HepG2 (cell line): ENCODE measurements around the gene AFF2. TPM values are rescaled to one million over a fixed set of nuclear protein-coding genes. Genes with fewer than 3 reads are reported as not detected.

Source experiments
- ATAC-seq: fragments of 200-7000 bp; cut with Tn5 transposase; 3 replicates; pipeline ENCODE4 v1.9.1; 2020; ENCODE audit warnings: mild to moderate bottlenecking, moderate library complexity
- BruUV-seq: library from RNA; stranded (reverse); fragments of 400-500 nt; replicated peaks from 2 replicates; lab custom pipeline; 2021; lab: Mats Ljungman, UMichigan
- CTCF ChIA-PET: fragments of 300-600 bp; formaldehyde crosslinking; extraction: SDS; loops from one replicate; lab custom pipeline; 2021; ENCODE audit warnings: low total read pairs, inconsistent platforms, low intra/inter-chr PET ratio; lab: Yijun Ruan, JAX
- POLR2A ChIA-PET: fragments of 350-600 bp; sonication (Branson Sonifier 250); formaldehyde crosslinking; loops from one replicate; lab custom pipeline; 2020; ENCODE audit warnings: antibody characterized with exemption, inconsistent platforms; lab: Yijun Ruan, JAX
- DNase-seq: peaks from one replicate; pipeline ENCODE4 v3.0.0-alpha.2; 2015; ENCODE audit warnings: low spot score
- FAIRE-seq: peaks from 3 replicates; lab custom pipeline; 2011; peaks lifted over from hg19 to GRCh38; lab: Jason Lieb, UNC
- H2AFZ ChIP-seq: one replicate; pipeline ENCODE4 v1.6.1; 2011; ENCODE audit warnings: low read length, inconsistent platforms
- H3K27ac ChIP-seq: fragments of 300-600 bp; 3 replicates; pipeline ENCODE4 v1.8.0; 2011; ENCODE audit warnings: mixed run types, mild to moderate bottlenecking, mixed read lengths, low read length, inconsistent platforms; ENCODE audit not compliant: insufficient read depth; ENCODE audit errors: extremely low read length
- H3K27me3 ChIP-seq, 2 experiments: fragments of 200-600 bp in 1 of 2; 2 replicates in 1 of 2; 3 replicates in 1 of 2; pipeline versions ENCODE4 v1.6.0 to v1.8.0; 2011; ENCODE audit warnings: low read length in 2 of 2, mild to moderate bottlenecking in 2 of 2, moderate library complexity in 2 of 2, inconsistent platforms in 1 of 2; ENCODE audit not compliant: insufficient read depth in 2 of 2, control insufficient read depth in 1 of 2
- H3K36me3 ChIP-seq, 2 experiments: fragments of 200-600 bp in 1 of 2; replicated peaks in 1 of 2; 2 replicates in 1 of 2; 3 replicates in 1 of 2; pipeline versions ENCODE4 v1.5.1 to v1.8.0; 2011; ENCODE audit warnings: low read length in 2 of 2, inconsistent platforms in 1 of 2; ENCODE audit not compliant: insufficient read depth in 2 of 2, control insufficient read depth in 1 of 2
- H3K4me1 ChIP-seq: 2 replicates; pipeline ENCODE4 v1.5.1; 2012; ENCODE audit warnings: low read length, inconsistent platforms; ENCODE audit not compliant: insufficient read depth
- H3K4me2 ChIP-seq: 2 replicates; pipeline ENCODE4 v1.6.0; 2011; ENCODE audit warnings: low read depth, low read length, inconsistent platforms
- H3K4me3 ChIP-seq, 3 experiments: fragments of 200-600 bp in 1 of 3; sonication (generic), shearing (Covaris generic) in 1 of 3; replicated peaks in 1 of 3; 2 replicates each; pipeline ENCODE4 v1.5.1; 2011 to 2016; ENCODE audit warnings: low read length in 3 of 3, inconsistent platforms in 2 of 3, low read depth in 2 of 3, mild to moderate bottlenecking in 2 of 3, control low read depth in 1 of 3, mixed read lengths in 1 of 3; ENCODE audit not compliant: insufficient read depth in 1 of 3
- H3K79me2 ChIP-seq: one replicate; pipeline ENCODE4 v1.6.1; 2011; ENCODE audit warnings: low read length, inconsistent platforms; ENCODE audit not compliant: insufficient read depth
- H3K9ac ChIP-seq: 2 replicates; pipeline ENCODE4 v1.6.0; 2011; ENCODE audit warnings: mild to moderate bottlenecking, low read depth, low read length, inconsistent platforms; ENCODE audit not compliant: insufficient read depth
- H3K9me3 ChIP-seq: 2 replicates; pipeline ENCODE4 v1.5.1; 2012; ENCODE audit warnings: mild to moderate bottlenecking, low read length
- H4K20me1 ChIP-seq: 2 replicates; pipeline ENCODE4 v1.6.0; 2011; ENCODE audit warnings: inconsistent platforms, mild to moderate bottlenecking, low read length, moderate library complexity; ENCODE audit not compliant: insufficient read depth
- AGO2 ChIP-seq: fragments of 200-400 bp; formaldehyde crosslinking; optimal IDR thresholded peaks from 2 replicates; pipeline ENCODE3; 2017; ENCODE audit warnings: mild to moderate bottlenecking, low read depth, low read length, moderate library complexity
- CREM ChIP-seq, 2 experiments: sonication (generic) in 1 of 2; formaldehyde crosslinking in 1 of 2; IDR thresholded peaks; 2 replicates each; pipeline versions ENCODE4 v1.4.0 to v1.6.1; 2016 to 2020; ENCODE audit warnings: antibody characterized with exemption in 1 of 2, mild to moderate bottlenecking in 1 of 2, missing genetic modification reagents in 1 of 2
- HHEX ChIP-seq: IDR thresholded peaks from 2 replicates; pipeline ENCODE4 v1.6.1; 2016; ENCODE audit warnings: control low read depth
- ISX ChIP-seq: sonication (generic); formaldehyde crosslinking; conservative IDR thresholded peaks from 2 replicates; pipeline ENCODE4 v1.5.0; 2020; ENCODE audit warnings: missing genetic modification reagents
- MYPOP ChIP-seq: sonication (generic); formaldehyde crosslinking; IDR thresholded peaks from 2 replicates; pipeline ENCODE4 v1.8.1; 2023; ENCODE audit warnings: mild to moderate bottlenecking, moderate library complexity, missing genetic modification reagents
- NFE2L1 ChIP-seq: sonication (generic); formaldehyde crosslinking; IDR thresholded peaks from 2 replicates; pipeline ENCODE4 v1.4.0; 2020; ENCODE audit warnings: missing genetic modification reagents, mild to moderate bottlenecking, borderline replicate concordance
- PAWR ChIP-seq: sonication (generic); formaldehyde crosslinking; IDR thresholded peaks from 2 replicates; pipeline ENCODE4 v1.4.0; 2020; ENCODE audit warnings: missing genetic modification reagents, mild to moderate bottlenecking, borderline replicate concordance
- RAD21 ChIP-seq: fragments of 450-650 bp; formaldehyde crosslinking; IDR thresholded peaks from 2 replicates; pipeline ENCODE4 v1.5.0; 2020; ENCODE audit warnings: mild to moderate bottlenecking
- RBM22 ChIP-seq: fragments of 200-400 bp; formaldehyde crosslinking; optimal IDR thresholded peaks from 2 replicates; pipeline ENCODE3; 2017; ENCODE audit warnings: mild to moderate bottlenecking, low read length, moderate library complexity
- SETDB1 ChIP-seq: sonication (generic); formaldehyde crosslinking; IDR thresholded peaks from 2 replicates; pipeline ENCODE4 v1.5.1; 2020; ENCODE audit warnings: missing genetic modification reagents, mild to moderate bottlenecking, borderline replicate concordance
- SKI ChIP-seq: fragments of 450-650 bp; IDR thresholded peaks from one replicate; pipeline ENCODE4 v1.6.1; 2018; ENCODE audit warnings: mild to moderate bottlenecking; ENCODE audit not compliant: partially characterized antibody
- ZBTB3 ChIP-seq: sonication (generic); formaldehyde crosslinking; IDR thresholded peaks from 2 replicates; pipeline ENCODE4 v1.4.0; 2020; ENCODE audit warnings: low read depth, mild to moderate bottlenecking, moderate library complexity, missing genetic modification reagents, borderline replicate concordance
- ZBTB49 ChIP-seq: sonication (generic); formaldehyde crosslinking; IDR thresholded peaks from 2 replicates; pipeline ENCODE4 v1.4.0; 2020; ENCODE audit warnings: missing genetic modification reagents, borderline replicate concordance
- ZFP82 ChIP-seq: sonication (generic); formaldehyde crosslinking; IDR thresholded peaks from 2 replicates; pipeline ENCODE4 v1.5.1; 2020; ENCODE audit warnings: mild to moderate bottlenecking, missing genetic modification reagents, borderline replicate concordance
- ZNF350 ChIP-seq: sonication (generic); formaldehyde crosslinking; IDR thresholded peaks from 2 replicates; pipeline ENCODE4 v1.4.0; 2020; ENCODE audit warnings: mild to moderate bottlenecking, low read depth, missing genetic modification reagents, borderline replicate concordance
- WGBS: methylation state at CpG from one replicate; pipeline ENCODE4 v1.1.6; 2017; ENCODE audit warnings: low lambda C conversion rate; 5-methylcytosine and 5-hydroxymethylcytosine counted together
- in situ Hi-C: cut with HindIII; loops from 2 replicates; pipeline ENCODE4 v1.10.0; 2017; ENCODE audit warnings: low pct_unique_long_range_greater_than_20kb; ENCODE audit not compliant: extremely low pct_ligation_motif_present
- intact Hi-C: fragments of 100-400 bp; cut with micrococcal nuclease; formaldehyde crosslinking; loops from one replicate; pipeline ENCODE4 v1.10.0; 2022; ENCODE audit not compliant: unreplicated experiment
- polyA plus RNA-seq, 8 experiments: library from polyadenylated mRNA; depleted of rRNA in 3 of 8; stranded (reverse) in 7 of 8; unstranded in 1 of 8; fragments of >200 nt; fragmentation: Illumina TruSeq in 4 of 8; extraction: Trizol in 4 of 8; gene quantifications; 2 replicates each; pipeline versions ENCODE4 v1.2.1 to v1.2.3, GENCODE V29; 2011 to 2016; ENCODE audit warnings: low read depth in 4 of 8, missing spikeins in 1 of 8, mixed read lengths in 1 of 8; ENCODE audit not compliant: insufficient read depth in 1 of 8
- total RNA-seq, 5 experiments: library from RNA; depleted of rRNA; stranded (reverse); fragments of >200 nt; fragmentation: Illumina TruSeq; extraction: Trizol; gene quantifications; 2 replicates each; pipeline ENCODE4 v1.2.3, GENCODE V29; 2016; ENCODE audit warnings: low read depth in 1 of 5
- TF ChIP-seq, protein P1 (sequence below): IDR thresholded peaks from 2 replicates; pipeline ENCODE4 v1.6.1; 2016

AFF2 gene
- total and polyA plus RNA-seq, 2 of the 13 experiments (the other 11 are each of a cell fraction or from before 2014, with no cell fraction given), result not detected

- Histone ChIP-seq H4K20me1 (no peaks in the 10 kb centered on the region), H3K4me1 (no peaks in the 10 kb centered on the region), H3K9me3 (no peaks in the 10 kb centered on the region), H3K4me3 (no peak overlapping the region), H3K9ac (no peak overlapping the region), H3K79me2 (no peaks in the 10 kb centered on the region), H3K27ac (no peak overlapping the region), H3K4me2 (no peak overlapping the region), H2AFZ (no peak overlapping the region), H3K27me3 (no peaks in the 10 kb centered on the region), H3K36me3 (no peaks in the 10 kb centered on the region)
- in situ Hi-C loops (no loop called here), intact Hi-C loops (no loop called here)
- ChIA-PET POLR2A (no interaction called here), CTCF (no interaction called here)
- BruUV-seq, result no TSS peak
- DNase-seq (no peak), FAIRE-seq (no peak), ATAC-seq (no peak)
- 0% methylated on average over 2 of the region's 2 CpGs for WGBS
- TF ChIP-seq RBM22 (no peak), MYPOP (CRISPR knock-in tag) (no peak), ZNF350 (CRISPR knock-in tag) (no peak), ZBTB3 (CRISPR knock-in tag) (no peak), PAWR (no peak), ISX (CRISPR knock-in tag) (no peak), NFE2L1 (no peak), ZFP82 (CRISPR knock-in tag) (no peak), SKI (no peak), CREM (IDR thresholded peaks at IDR 0.05) (no peak), CREM (CRISPR knock-in tag; IDR thresholded peaks at IDR 0.05) (no peak), SETDB1 (CRISPR knock-in tag) (no peak), RAD21 (no peak), HHEX (no peak), AGO2 (no peak), ZBTB49 (CRISPR knock-in tag) (no peak)
- TF ChIP-seq, protein P1, sequence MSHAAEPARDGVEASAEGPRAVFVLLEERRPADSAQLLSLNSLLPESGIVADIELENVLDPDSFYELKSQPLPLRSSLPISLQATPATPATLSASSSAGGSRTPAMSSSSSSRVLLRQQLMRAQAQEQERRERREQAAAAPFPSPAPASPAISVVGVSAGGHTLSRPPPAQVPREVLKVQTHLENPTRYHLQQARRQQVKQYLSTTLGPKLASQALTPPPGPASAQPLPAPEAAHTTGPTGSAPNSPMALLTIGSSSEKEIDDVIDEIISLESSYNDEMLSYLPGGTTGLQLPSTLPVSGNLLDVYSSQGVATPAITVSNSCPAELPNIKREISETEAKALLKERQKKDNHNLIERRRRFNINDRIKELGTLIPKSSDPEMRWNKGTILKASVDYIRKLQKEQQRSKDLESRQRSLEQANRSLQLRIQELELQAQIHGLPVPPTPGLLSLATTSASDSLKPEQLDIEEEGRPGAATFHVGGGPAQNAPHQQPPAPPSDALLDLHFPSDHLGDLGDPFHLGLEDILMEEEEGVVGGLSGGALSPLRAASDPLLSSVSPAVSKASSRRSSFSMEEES (CRISPR knock-in tag), result no peak
These were observed 38.2 kb downstream of the AFF2 start for GRCh38 chrX:148538582-148538981.
